BE2C (cell line): ENCODE results near the gene SCN8A.

Source experiments
- DNase-seq: peaks from one replicate; pipeline ENCODE4 v3.0.0-alpha.2; 2020
- H3K27me3 ChIP-seq: fragments of 250-450 bp; sonication (Bioruptor Pico); 2 replicates; pipeline ENCODE4 v1.5.1; 2020; ENCODE audit warnings: mild to moderate bottlenecking
- H3K36me3 ChIP-seq: fragments of 250-450 bp; sonication (Bioruptor Pico); 2 replicates; pipeline ENCODE4 v1.5.1; 2020; ENCODE audit warnings: mild to moderate bottlenecking
- H3K4me1 ChIP-seq: fragments of 250-450 bp; sonication (Bioruptor Pico); 2 replicates; pipeline ENCODE4 v1.5.1; 2020
- H3K4me3 ChIP-seq: 2 replicates; pipeline ENCODE4 v1.5.1; 2011; ENCODE audit warnings: low read depth, low read length
- H3K9me3 ChIP-seq: fragments of 250-450 bp; sonication (Bioruptor Pico); 2 replicates; pipeline ENCODE4 v1.5.1; 2020
- CTCF ChIP-seq: IDR thresholded peaks from 2 replicates; pipeline ENCODE4 v1.5.1; 2012; ENCODE audit warnings: mild to moderate bottlenecking, low read depth, low read length

The SCN8A gene

GRCh38 chr12:51653431-51653830, 62.4 kb downstream of the SCN8A start:
- no peak overlapping the region for H3K4me3 ChIP-seq
- H3K4me1 ChIP-seq: no peaks in the 10 kb centered on the region
- no peaks in the 10 kb centered on the region for H3K36me3 ChIP-seq
- peaks cover 3% of the 10 kb centered on the region; the same call in 1 of the 2 replicates for H3K9me3 ChIP-seq
- TF ChIP-seq CTCF: no peak
- no peaks in the 10 kb centered on the region for H3K27me3 ChIP-seq
- no peak for DNase-seq

DNA sequence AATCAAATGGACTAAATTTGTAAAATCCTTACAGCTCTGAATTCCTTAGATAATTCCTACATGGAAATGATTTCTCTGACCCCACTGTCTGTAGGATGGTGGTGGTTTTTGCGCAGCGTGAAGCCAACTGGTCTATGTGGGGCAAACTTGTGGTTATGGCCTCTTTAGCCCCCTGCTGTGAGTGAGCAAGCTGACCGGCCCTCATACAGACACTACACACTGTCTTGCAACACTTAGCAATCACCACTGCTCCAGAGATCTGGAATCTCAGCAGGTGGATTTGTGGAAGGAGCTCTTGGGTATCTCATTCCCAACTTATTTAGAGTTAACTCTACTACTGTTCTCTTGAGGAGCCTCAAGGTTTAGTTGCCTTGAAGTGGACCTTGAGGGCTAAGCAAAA, 70.2 kb downstream of the SCN8A start:
- DNase-seq: no peak
- H3K4me1 ChIP-seq: no peaks in the 10 kb centered on the region; the same call in 1 of the 2 replicates
- no peak overlapping the region for H3K4me3 ChIP-seq
- no peaks in the 10 kb centered on the region for H3K9me3 ChIP-seq
- H3K27me3 ChIP-seq: no peaks in the 10 kb centered on the region
- H3K36me3 ChIP-seq: no peaks in the 10 kb centered on the region; the same call in 1 of the 2 replicates
- no peak for TF ChIP-seq CTCF

DNA sequence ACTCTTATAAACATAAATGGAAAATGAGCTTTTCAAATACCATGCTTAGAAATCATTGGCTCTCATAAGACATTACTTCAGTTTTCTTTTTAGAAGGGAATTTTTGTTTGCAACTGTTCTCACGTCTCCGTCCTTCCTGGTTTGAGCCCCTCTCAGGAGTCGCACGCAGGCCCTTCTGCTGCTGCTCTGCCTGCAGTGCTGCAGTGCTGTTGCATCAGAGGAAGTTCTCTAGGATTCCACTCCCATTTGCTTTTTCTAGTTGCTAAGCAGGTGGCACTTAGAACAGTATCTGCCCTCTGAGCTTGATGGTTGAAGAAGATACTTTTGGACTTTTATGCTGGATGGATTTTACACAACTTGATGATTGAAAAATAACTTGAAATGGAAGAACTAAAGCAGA, 70.8 kb downstream of the SCN8A start:
- Histone ChIP-seq H3K36me3 (no peaks in the 10 kb centered on the region; the same call in 1 of the 2 replicates), H3K4me3 (no peak overlapping the region), H3K4me1 (no peaks in the 10 kb centered on the region; the same call in 1 of the 2 replicates), H3K27me3 (no peaks in the 10 kb centered on the region), H3K9me3 (no peaks in the 10 kb centered on the region)
- no peak for TF ChIP-seq CTCF
- no peak for DNase-seq

- H3K27me3 ChIP-seq: no peaks in the 10 kb centered on the region
- no peaks in the 10 kb centered on the region; the same call in 1 of the 2 replicates for H3K36me3 ChIP-seq
- no peaks in the 10 kb centered on the region; the same call in 1 of the 2 replicates for H3K4me1 ChIP-seq
- H3K9me3 ChIP-seq: no peaks in the 10 kb centered on the region
- no peak overlapping the region for H3K4me3 ChIP-seq
- no peak for TF ChIP-seq CTCF
- no peak for DNase-seq
Observed at GRCh38 chr12:51662728-51663154, 71.7 kb downstream of the SCN8A start.

- Histone ChIP-seq H3K27me3 (no peaks in the 10 kb centered on the region), H3K4me1 (no peaks in the 10 kb centered on the region; the same call in 1 of the 2 replicates), H3K9me3 (no peaks in the 10 kb centered on the region), H3K36me3 (no peaks in the 10 kb centered on the region; the same call in 1 of the 2 replicates), H3K4me3 (no peak overlapping the region)
- no peak for DNase-seq
- no peak for TF ChIP-seq CTCF
Observed at GRCh38 chr12:51663390-51663789, 72.4 kb downstream of the SCN8A start.

DNA sequence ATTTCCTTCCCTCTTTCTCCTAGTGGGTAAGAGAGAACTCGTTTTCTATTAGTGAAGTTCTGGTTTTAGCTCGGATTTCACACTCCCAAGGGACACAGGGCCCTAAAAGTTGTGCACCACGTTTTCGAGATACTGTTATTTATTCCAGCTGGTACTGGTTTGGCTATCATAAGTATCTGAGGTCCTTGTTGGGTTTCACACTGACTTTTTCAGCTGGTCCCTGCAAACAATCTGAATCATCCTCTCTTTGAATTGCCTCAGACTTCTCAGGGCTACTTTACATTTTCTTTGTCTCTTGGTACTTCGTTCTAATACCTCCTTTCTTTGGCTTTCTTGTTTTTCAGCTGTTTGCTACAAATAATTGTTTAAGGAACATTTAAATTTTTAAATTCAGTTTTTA, 75.7 kb downstream of the SCN8A start:
- no peak for DNase-seq
- Histone ChIP-seq H3K27me3 (no peaks in the 10 kb centered on the region), H3K36me3 (no peaks in the 10 kb centered on the region; the same call in 1 of the 2 replicates), H3K4me1 (peaks cover 5% of the 10 kb centered on the region; the same call in 1 of the 2 replicates), H3K4me3 (no peak overlapping the region), H3K9me3 (no peaks in the 10 kb centered on the region)
- no peak for TF ChIP-seq CTCF
